Neural cell (in vitro differentiated cells): Measurements from ENCODE around the gene GGA2.

Experiments
- CTCF ChIP-seq: fragments of 450-650 bp; IDR thresholded peaks from 2 replicates; pipeline ENCODE4 v1.5.1; 2014; ENCODE audit warnings: antibody characterized with exemption, mild to moderate bottlenecking, moderate library complexity; ENCODE audit not compliant: poor library complexity, severe bottlenecking
- EP300 ChIP-seq: fragments of 450-650 bp; conservative IDR thresholded peaks from 2 replicates; pipeline ENCODE4 v1.6.1; 2014; ENCODE audit warnings: antibody characterized with exemption, mild to moderate bottlenecking, moderate library complexity; ENCODE audit not compliant: poor library complexity, severe bottlenecking
- EZH2 ChIP-seq: fragments of 200-600, 300-800 bp; shearing (Covaris generic), sonication (generic); IDR thresholded peaks from 2 replicates; pipeline ENCODE4 v1.6.1; 2014; ENCODE audit warnings: antibody characterized with exemption, low read length, borderline replicate concordance, mild to moderate bottlenecking; ENCODE audit not compliant: insufficient read depth, poor library complexity, severe bottlenecking
- POLR2AphosphoS5 ChIP-seq: IDR thresholded peaks from 2 replicates; pipeline ENCODE4 v1.6.1; 2012
- RAD21 ChIP-seq: fragments of 450-650 bp; conservative IDR thresholded peaks from 2 replicates; pipeline ENCODE4 v1.6.1; 2014; ENCODE audit warnings: antibody characterized with exemption, mild to moderate bottlenecking, moderate library complexity
- SMC3 ChIP-seq: fragments of 450-650 bp; conservative IDR thresholded peaks from 2 replicates; pipeline ENCODE4 v1.6.1; 2014; ENCODE audit warnings: antibody characterized with exemption, mild to moderate bottlenecking, moderate library complexity; ENCODE audit not compliant: poor library complexity
- TAF1 ChIP-seq: IDR thresholded peaks from 2 replicates; pipeline ENCODE4 v1.6.1; 2012; ENCODE audit warnings: low read depth
- TF ChIP-seq, protein P1 (sequence below): IDR thresholded peaks from 2 replicates; pipeline ENCODE4 v1.6.1; 2012; ENCODE audit warnings: borderline replicate concordance

GRCh38 chr16:23423496-23424049, 86.7 kb downstream of the GGA2 start:
- TF ChIP-seq SMC3 (no peak), EZH2 (no peak), CTCF (no peak), POLR2AphosphoS5 (no peak), RAD21 (no peak), TAF1 (no peak), EP300 (no peak)
- TF ChIP-seq, protein P1, sequence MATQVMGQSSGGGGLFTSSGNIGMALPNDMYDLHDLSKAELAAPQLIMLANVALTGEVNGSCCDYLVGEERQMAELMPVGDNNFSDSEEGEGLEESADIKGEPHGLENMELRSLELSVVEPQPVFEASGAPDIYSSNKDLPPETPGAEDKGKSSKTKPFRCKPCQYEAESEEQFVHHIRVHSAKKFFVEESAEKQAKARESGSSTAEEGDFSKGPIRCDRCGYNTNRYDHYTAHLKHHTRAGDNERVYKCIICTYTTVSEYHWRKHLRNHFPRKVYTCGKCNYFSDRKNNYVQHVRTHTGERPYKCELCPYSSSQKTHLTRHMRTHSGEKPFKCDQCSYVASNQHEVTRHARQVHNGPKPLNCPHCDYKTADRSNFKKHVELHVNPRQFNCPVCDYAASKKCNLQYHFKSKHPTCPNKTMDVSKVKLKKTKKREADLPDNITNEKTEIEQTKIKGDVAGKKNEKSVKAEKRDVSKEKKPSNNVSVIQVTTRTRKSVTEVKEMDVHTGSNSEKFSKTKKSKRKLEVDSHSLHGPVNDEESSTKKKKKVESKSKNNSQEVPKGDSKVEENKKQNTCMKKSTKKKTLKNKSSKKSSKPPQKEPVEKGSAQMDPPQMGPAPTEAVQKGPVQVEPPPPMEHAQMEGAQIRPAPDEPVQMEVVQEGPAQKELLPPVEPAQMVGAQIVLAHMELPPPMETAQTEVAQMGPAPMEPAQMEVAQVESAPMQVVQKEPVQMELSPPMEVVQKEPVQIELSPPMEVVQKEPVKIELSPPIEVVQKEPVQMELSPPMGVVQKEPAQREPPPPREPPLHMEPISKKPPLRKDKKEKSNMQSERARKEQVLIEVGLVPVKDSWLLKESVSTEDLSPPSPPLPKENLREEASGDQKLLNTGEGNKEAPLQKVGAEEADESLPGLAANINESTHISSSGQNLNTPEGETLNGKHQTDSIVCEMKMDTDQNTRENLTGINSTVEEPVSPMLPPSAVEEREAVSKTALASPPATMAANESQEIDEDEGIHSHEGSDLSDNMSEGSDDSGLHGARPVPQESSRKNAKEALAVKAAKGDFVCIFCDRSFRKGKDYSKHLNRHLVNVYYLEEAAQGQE: no peak
